HepG2 (cell line): ENCODE data around the gene ASIC3. TPM values are rescaled to one million over a fixed set of nuclear protein-coding genes. Genes with fewer than 3 reads are reported as not detected.
A peak's percentile ranks its signal among the peaks of the same experiment; 100 is the strongest.

Source experiments
- ARNT ChIP-seq: fragments of 450-650 bp; IDR thresholded peaks from 2 replicates; pipeline ENCODE4 v1.6.1; 2017
- FIP1L1 ChIP-seq: fragments of 200-400 bp; formaldehyde crosslinking; IDR thresholded peaks from 2 replicates; pipeline ENCODE4 v1.6.1; 2018; ENCODE audit warnings: low read depth, mild to moderate bottlenecking, low read length, moderate library complexity, borderline replicate concordance; ENCODE audit not compliant: insufficient read depth
- FOXC1 ChIP-seq: sonication (generic); formaldehyde crosslinking; IDR thresholded peaks from 2 replicates; pipeline ENCODE4 v1.8.0; 2022; ENCODE audit warnings: mild to moderate bottlenecking, missing genetic modification reagents, borderline replicate concordance
- GTF3A ChIP-seq: sonication (generic); formaldehyde crosslinking; conservative IDR thresholded peaks from 2 replicates; pipeline ENCODE4 v1.4.0; 2020; ENCODE audit warnings: mild to moderate bottlenecking, missing genetic modification reagents
- HNF4G ChIP-seq, 2 experiments: sonication (generic) in 1 of 2; formaldehyde crosslinking in 1 of 2; IDR thresholded peaks; 2 replicates each; pipeline versions ENCODE4 v1.4.0 to v1.6.1; 2011 to 2020; ENCODE audit warnings: borderline replicate concordance in 2 of 2, low read depth in 2 of 2, mild to moderate bottlenecking in 2 of 2, low read length in 1 of 2, missing genetic modification reagents in 1 of 2, moderate library complexity in 1 of 2
- HOXA7 ChIP-seq: sonication (generic); formaldehyde crosslinking; IDR thresholded peaks from 2 replicates; pipeline ENCODE4 v1.8.1; 2022; ENCODE audit warnings: mild to moderate bottlenecking, missing genetic modification reagents, moderate library complexity
- KLF16 ChIP-seq, 2 experiments: sonication (generic) in 1 of 2; formaldehyde crosslinking in 1 of 2; IDR thresholded peaks; 2 replicates each; pipeline versions ENCODE4 v1.6.1 to v1.8.0; 2016 to 2023; ENCODE audit warnings: missing genetic modification reagents in 2 of 2, missing compliant biosample characterization in 1 of 2
- NFRKB ChIP-seq: fragments of 450-650 bp; IDR thresholded peaks from 2 replicates; pipeline ENCODE4 v1.6.1; 2017
- PCBP2 ChIP-seq: fragments of 200-400 bp; formaldehyde crosslinking; optimal IDR thresholded peaks from 2 replicates; pipeline ENCODE3; 2018; ENCODE audit warnings: low read length, low read depth; ENCODE audit not compliant: poor library complexity, severe bottlenecking
- SIX1 ChIP-seq: sonication (generic); formaldehyde crosslinking; IDR thresholded peaks from 2 replicates; pipeline ENCODE4 v1.4.0; 2020; ENCODE audit warnings: missing genetic modification reagents, borderline replicate concordance
- SNAPC5 ChIP-seq: sonication (generic); formaldehyde crosslinking; IDR thresholded peaks from 2 replicates; pipeline ENCODE4 v1.8.1; 2023; ENCODE audit warnings: mild to moderate bottlenecking, missing genetic modification reagents, borderline replicate concordance
- SRSF4 ChIP-seq: fragments of 200-400 bp; formaldehyde crosslinking; IDR thresholded peaks from one replicate; pipeline ENCODE4 v1.6.1; 2018; ENCODE audit warnings: mild to moderate bottlenecking, low read depth, low read length, moderate library complexity; ENCODE audit not compliant: poor library complexity, severe bottlenecking
- STAG1 ChIP-seq: sonication (generic); formaldehyde crosslinking; IDR thresholded peaks from 2 replicates; pipeline ENCODE4 v1.4.0; 2020; ENCODE audit warnings: missing genetic modification reagents
- TCF7L2 ChIP-seq: IDR thresholded peaks from 2 replicates; pipeline ENCODE4 v1.6.1; 2011; ENCODE audit warnings: mild to moderate bottlenecking, low read depth, low read length, moderate library complexity
- TOPORS ChIP-seq: sonication (generic); formaldehyde crosslinking; IDR thresholded peaks from 2 replicates; pipeline ENCODE4 v1.8.0; 2023; ENCODE audit warnings: mild to moderate bottlenecking, missing genetic modification reagents
- ZNF274 ChIP-seq: sonication (generic); formaldehyde crosslinking; IDR thresholded peaks from 2 replicates; pipeline ENCODE4 v1.5.1; 2020; ENCODE audit warnings: mild to moderate bottlenecking, missing genetic modification reagents
- ZNF558 ChIP-seq: sonication (generic); formaldehyde crosslinking; IDR thresholded peaks from 2 replicates; pipeline ENCODE4 v1.9.0; 2022; ENCODE audit warnings: mild to moderate bottlenecking, missing genetic modification reagents, borderline replicate concordance
- ZNF674 ChIP-seq: sonication (generic); formaldehyde crosslinking; IDR thresholded peaks from 2 replicates; pipeline ENCODE4 v1.5.0; 2020; ENCODE audit warnings: low read depth, mild to moderate bottlenecking, missing genetic modification reagents
- ZNF776 ChIP-seq: sonication (generic); formaldehyde crosslinking; IDR thresholded peaks from 2 replicates; pipeline ENCODE4 v1.4.0; 2020; ENCODE audit warnings: mild to moderate bottlenecking, missing genetic modification reagents
- polyA plus RNA-seq, 8 experiments: library from polyadenylated mRNA; depleted of rRNA in 3 of 8; stranded (reverse) in 7 of 8; unstranded in 1 of 8; fragments of >200 nt; fragmentation: Illumina TruSeq in 4 of 8; extraction: Trizol in 4 of 8; gene quantifications; 2 replicates each; pipeline versions ENCODE4 v1.2.1 to v1.2.3, GENCODE V29; 2011 to 2016; ENCODE audit warnings: low read depth in 4 of 8, missing spikeins in 1 of 8, mixed read lengths in 1 of 8; ENCODE audit not compliant: insufficient read depth in 1 of 8
- total RNA-seq, 5 experiments: library from RNA; depleted of rRNA; stranded (reverse); fragments of >200 nt; fragmentation: Illumina TruSeq; extraction: Trizol; gene quantifications; 2 replicates each; pipeline ENCODE4 v1.2.3, GENCODE V29; 2016; ENCODE audit warnings: low read depth in 1 of 5
- TF ChIP-seq, protein P1 (sequence below): sonication (generic); formaldehyde crosslinking; IDR thresholded peaks from 2 replicates; pipeline ENCODE4 v1.4.0; 2020; ENCODE audit warnings: missing genetic modification reagents, borderline replicate concordance
- TF ChIP-seq, protein P2 (sequence below): IDR thresholded peaks from 2 replicates; pipeline ENCODE4 v1.6.1; 2016; ENCODE audit warnings: mild to moderate bottlenecking
- TF ChIP-seq, protein P3 (sequence below): IDR thresholded peaks from 2 replicates; pipeline ENCODE4 v1.6.1; 2016; ENCODE audit warnings: mild to moderate bottlenecking, missing biosample characterization, missing genetic modification reagents

ASIC3 gene
- total and polyA plus RNA-seq, 2 of the 13 experiments (the other 11 are each of a cell fraction or from before 2014, with no cell fraction given), result 0.51 TPM; not detected in 1

GRCh38 chr7:151008511-151009323, 39.6 kb upstream of the ASIC3 start (continued):
- TF ChIP-seq, protein P1, sequence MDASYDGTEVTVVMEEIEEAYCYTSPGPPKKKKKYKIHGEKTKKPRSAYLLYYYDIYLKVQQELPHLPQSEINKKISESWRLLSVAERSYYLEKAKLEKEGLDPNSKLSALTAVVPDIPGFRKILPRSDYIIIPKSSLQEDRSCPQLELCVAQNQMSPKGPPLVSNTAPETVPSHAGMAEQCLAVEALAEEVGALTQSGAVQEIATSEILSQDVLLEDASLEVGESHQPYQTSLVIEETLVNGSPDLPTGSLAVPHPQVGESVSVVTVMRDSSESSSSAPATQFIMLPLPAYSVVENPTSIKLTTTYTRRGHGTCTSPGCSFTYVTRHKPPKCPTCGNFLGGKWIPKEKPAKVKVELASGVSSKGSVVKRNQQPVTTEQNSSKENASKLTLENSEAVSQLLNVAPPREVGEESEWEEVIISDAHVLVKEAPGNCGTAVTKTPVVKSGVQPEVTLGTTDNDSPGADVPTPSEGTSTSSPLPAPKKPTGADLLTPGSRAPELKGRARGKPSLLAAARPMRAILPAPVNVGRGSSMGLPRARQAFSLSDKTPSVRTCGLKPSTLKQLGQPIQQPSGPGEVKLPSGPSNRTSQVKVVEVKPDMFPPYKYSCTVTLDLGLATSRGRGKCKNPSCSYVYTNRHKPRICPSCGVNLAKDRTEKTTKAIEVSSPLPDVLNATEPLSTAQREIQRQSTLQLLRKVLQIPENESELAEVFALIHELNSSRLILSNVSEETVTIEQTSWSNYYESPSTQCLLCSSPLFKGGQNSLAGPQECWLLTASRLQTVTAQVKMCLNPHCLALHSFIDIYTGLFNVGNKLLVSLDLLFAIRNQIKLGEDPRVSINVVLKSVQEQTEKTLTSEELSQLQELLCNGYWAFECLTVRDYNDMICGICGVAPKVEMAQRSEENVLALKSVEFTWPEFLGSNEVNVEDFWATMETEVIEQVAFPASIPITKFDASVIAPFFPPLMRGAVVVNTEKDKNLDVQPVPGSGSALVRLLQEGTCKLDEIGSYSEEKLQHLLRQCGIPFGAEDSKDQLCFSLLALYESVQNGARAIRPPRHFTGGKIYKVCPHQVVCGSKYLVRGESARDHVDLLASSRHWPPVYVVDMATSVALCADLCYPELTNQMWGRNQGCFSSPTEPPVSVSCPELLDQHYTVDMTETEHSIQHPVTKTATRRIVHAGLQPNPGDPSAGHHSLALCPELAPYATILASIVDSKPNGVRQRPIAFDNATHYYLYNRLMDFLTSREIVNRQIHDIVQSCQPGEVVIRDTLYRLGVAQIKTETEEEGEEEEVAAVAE (CRISPR knock-in tag), result peak; percentile 69; the same call in 1 of the 2 replicates
- TF ChIP-seq GTF3A (CRISPR knock-in tag), result no peak
- no peak for TF ChIP-seq ZNF776 (CRISPR knock-in tag)
- TF ChIP-seq HNF4G (IDR thresholded peaks at IDR 0.05; ENCODE audit: borderline replicate concordance, low read depth, low read length), result no peak
- TF ChIP-seq HNF4G (CRISPR knock-in tag; IDR thresholded peaks at IDR 0.05; ENCODE audit: borderline replicate concordance, low read depth), result no peak
- TF ChIP-seq, protein P2, sequence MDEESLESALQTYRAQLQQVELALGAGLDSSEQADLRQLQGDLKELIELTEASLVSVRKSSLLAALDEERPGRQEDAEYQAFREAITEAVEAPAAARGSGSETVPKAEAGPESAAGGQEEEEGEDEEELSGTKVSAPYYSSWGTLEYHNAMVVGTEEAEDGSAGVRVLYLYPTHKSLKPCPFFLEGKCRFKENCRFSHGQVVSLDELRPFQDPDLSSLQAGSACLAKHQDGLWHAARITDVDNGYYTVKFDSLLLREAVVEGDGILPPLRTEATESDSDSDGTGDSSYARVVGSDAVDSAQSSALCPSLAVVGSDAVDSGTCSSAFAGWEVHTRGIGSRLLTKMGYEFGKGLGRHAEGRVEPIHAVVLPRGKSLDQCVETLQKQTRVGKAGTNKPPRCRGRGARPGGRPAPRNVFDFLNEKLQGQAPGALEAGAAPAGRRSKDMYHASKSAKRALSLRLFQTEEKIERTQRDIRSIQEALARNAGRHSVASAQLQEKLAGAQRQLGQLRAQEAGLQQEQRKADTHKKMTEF, result 0 out of 2 replicates have a peak, but pooled peaks have one; percentile 47
- no peak for TF ChIP-seq KLF16 (CRISPR knock-in tag; IDR thresholded peaks at IDR 0.05)
- TF ChIP-seq SNAPC5 (CRISPR knock-in tag), result no peak
- no peak for TF ChIP-seq TOPORS
- no peak; the same call in 1 of the 2 replicates for TF ChIP-seq ZNF274 (CRISPR knock-in tag)
- TF ChIP-seq ZNF558 (CRISPR knock-in tag), result no peak
- no peak for TF ChIP-seq HOXA7 (CRISPR knock-in tag)
- no peak for TF ChIP-seq FOXC1
- TF ChIP-seq ARNT, result no peak
- no peak for TF ChIP-seq FIP1L1
- TF ChIP-seq NFRKB, result no peak
- TF ChIP-seq TCF7L2, result no peak
- TF ChIP-seq STAG1, result peak; percentile 21; the same call in 1 of the 2 replicates
- no peak for TF ChIP-seq SRSF4
- TF ChIP-seq PCBP2, result no peak
- TF ChIP-seq, protein P3, sequence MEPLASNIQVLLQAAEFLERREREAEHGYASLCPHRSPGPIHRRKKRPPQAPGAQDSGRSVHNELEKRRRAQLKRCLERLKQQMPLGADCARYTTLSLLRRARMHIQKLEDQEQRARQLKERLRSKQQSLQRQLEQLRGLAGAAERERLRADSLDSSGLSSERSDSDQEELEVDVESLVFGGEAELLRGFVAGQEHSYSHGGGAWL, result peak; percentile 75; the same call in 1 of the 2 replicates
- no peak for TF ChIP-seq SIX1
- TF ChIP-seq ZNF674, result no peak
